ENCODE results near the gene COL16A1. TPM values are rescaled to one million over a fixed set of nuclear protein-coding genes. Genes with fewer than 3 reads are reported as not detected.

COL16A1 gene
- total RNA-seq, 4 donors from 2014 or later, result 14.3 to 135 (median 40.1) TPM

GRCh38 chr1:31615939-31616338, 87.9 kb downstream of the COL16A1 start:
- DNase-seq, result no peak
- TF ChIP-seq EP300 (IDR thresholded peaks at IDR 0.05; ENCODE audit: low read depth) (no peak), POLR2AphosphoS5 (IDR thresholded peaks at IDR 0.05) (no peak), CTCF (IDR thresholded peaks at IDR 0.05) (no peak), POLR2A (IDR thresholded peaks at IDR 0.05) (no peak)
- intact Hi-C loops (cut with DNase I; ENCODE audit: low total_unique reads), result no loop called here
- 86 to 100% methylated on average over 1 to 2 of the region's 2 CpGs for WGBS, 2 donors (ENCODE audit: low coverage in 1 of 2)
- in situ Hi-C loops (cut with MboI; ENCODE audit: low pct_ligation_motif_present in 1 of 4, low pct_unique_long_range_greater_than_20kb in 1 of 4, low sequenced_read_pairs in 3 of 4), result no loop called here
- no peaks in the 10 kb centered on the region for H3K36me3 ChIP-seq
- H3K4me1 ChIP-seq, result peaks cover 4 to 13% (median 10%) of the 10 kb centered on the region in 4 donors
- no peak overlapping the region for H3K27ac ChIP-seq
- H3K9me3 ChIP-seq, result no peaks in the 10 kb centered on the region
- H3K27me3 ChIP-seq, result peaks cover 20% of the 10 kb centered on the region
- no peak overlapping the region for H3K4me3 ChIP-seq

GRCh38 chr1:31615414-31615813, 88.4 kb downstream of the COL16A1 start:
- WGBS, 2 donors (ENCODE audit: low coverage in 1 of 2), result 83 to 84% methylated on average over 3 to 6 of the region's 6 CpGs
- no peak for TF ChIP-seq POLR2A (IDR thresholded peaks at IDR 0.05)
- TF ChIP-seq CTCF (IDR thresholded peaks at IDR 0.05), result no peak
- no peak for TF ChIP-seq POLR2AphosphoS5 (IDR thresholded peaks at IDR 0.05)
- TF ChIP-seq EP300 (IDR thresholded peaks at IDR 0.05; ENCODE audit: low read depth), result no peak
- Histone ChIP-seq H3K4me1 (peaks cover 4 to 13% (median 10%) of the 10 kb centered on the region in 4 donors), H3K9me3 (no peaks in the 10 kb centered on the region), H3K27ac (no peak overlapping the region), H3K36me3 (no peaks in the 10 kb centered on the region), H3K27me3 (peaks cover 20% of the 10 kb centered on the region), H3K4me3 (no peak overlapping the region)
- no peak for DNase-seq
- intact Hi-C loops (cut with DNase I; ENCODE audit: low total_unique reads), result no loop called here
- in situ Hi-C loops (cut with MboI; ENCODE audit: low pct_ligation_motif_present in 1 of 4, low pct_unique_long_range_greater_than_20kb in 1 of 4, low sequenced_read_pairs in 3 of 4), result no loop called here

DNA sequence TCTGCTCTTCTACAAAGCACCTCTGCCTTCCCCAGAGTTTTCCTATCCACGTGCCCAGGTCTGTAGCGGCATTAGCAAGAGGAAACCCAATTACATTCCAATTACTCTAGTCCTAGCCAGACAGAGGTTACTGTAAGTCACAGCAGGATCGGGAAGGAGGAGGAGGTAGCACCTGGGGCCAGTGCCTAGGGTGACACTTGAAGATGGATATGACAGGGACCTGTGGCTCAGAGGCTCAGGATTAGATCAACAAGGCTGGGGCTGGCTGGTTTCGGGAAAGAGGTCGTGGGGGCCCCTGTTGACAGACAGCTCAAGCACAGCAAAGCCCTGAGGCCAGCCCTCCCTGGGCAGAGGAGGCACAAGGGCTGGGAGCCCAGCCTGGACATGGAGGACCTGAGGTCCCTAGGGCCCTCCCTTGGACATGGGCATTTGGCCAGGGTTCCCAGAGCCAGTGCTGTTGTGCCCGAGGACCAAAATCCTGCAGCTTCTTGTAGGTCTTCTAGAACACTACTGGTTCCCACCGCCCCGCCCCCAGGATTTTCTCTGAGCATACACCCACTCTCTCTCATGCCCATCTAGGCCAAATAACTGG, 89.3 kb downstream of the COL16A1 start:
- WGBS, 2 donors (ENCODE audit: low coverage in 1 of 2), result 90% methylated on average over 8 of the region's 8 CpGs; no CpG with 5 or more reads in 1 of the 2 donors
- H3K4me3 ChIP-seq, result no peak overlapping the region
- intact Hi-C loops (cut with DNase I; ENCODE audit: low total_unique reads), result no loop called here
- in situ Hi-C loops (cut with MboI; ENCODE audit: low pct_ligation_motif_present in 1 of 4, low pct_unique_long_range_greater_than_20kb in 1 of 4, low sequenced_read_pairs in 3 of 4), result no loop called here
- H3K27ac ChIP-seq, result no peak overlapping the region
- peaks cover 4 to 13% (median 10%) of the 10 kb centered on the region in 4 donors for H3K4me1 ChIP-seq
- peaks cover 20% of the 10 kb centered on the region for H3K27me3 ChIP-seq
- no peaks in the 10 kb centered on the region for H3K9me3 ChIP-seq
- TF ChIP-seq EP300 (IDR thresholded peaks at IDR 0.05; ENCODE audit: low read depth) (no peak), CTCF (IDR thresholded peaks at IDR 0.05) (no peak), POLR2A (IDR thresholded peaks at IDR 0.05) (no peak), POLR2AphosphoS5 (IDR thresholded peaks at IDR 0.05) (no peak)
- DNase-seq, result no peak
- H3K36me3 ChIP-seq, result no peaks in the 10 kb centered on the region

DNA sequence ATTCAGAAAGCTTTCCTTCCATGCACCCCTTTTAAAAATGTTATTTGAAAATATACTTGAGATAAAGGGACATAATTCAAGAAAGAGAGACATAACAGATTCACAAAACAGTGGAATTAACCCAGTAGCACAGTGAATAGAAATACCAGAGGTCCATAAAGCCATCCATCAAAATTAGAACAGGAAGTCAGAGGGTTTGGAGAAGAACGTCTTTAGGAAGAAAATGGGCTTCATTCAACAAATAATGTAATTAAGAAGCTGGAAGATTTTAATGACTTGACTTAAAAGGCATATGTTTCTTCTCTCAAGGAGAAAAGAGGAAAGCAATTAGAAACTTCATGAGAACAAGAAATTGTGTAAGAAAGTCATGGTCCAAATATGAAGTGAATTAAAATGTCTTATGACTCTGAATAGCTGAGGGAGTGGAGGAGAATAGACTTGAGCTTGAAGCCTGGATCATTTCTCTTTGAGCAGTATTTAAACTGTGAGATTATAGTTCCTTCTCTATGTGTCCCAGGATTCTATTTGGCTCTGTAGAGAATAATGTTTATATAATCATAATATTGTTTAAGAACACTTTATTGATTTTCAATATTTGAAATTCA, 94.2 kb downstream of the COL16A1 start:
- Histone ChIP-seq H3K36me3 (no peaks in the 10 kb centered on the region), H3K27me3 (no peaks in the 10 kb centered on the region), H3K4me1 (no peaks in the 10 kb centered on the region), H3K9me3 (no peaks in the 10 kb centered on the region), H3K4me3 (no peak overlapping the region), H3K27ac (no peak overlapping the region)
- 9 to 25% methylated on average over 1 of the region's 1 CpG for WGBS, 2 donors (ENCODE audit: low coverage in 1 of 2)
- no peak for TF ChIP-seq POLR2AphosphoS5 (IDR thresholded peaks at IDR 0.05)
- no peak for TF ChIP-seq POLR2A (IDR thresholded peaks at IDR 0.05)
- no peak for TF ChIP-seq EP300 (IDR thresholded peaks at IDR 0.05; ENCODE audit: low read depth)
- TF ChIP-seq CTCF (IDR thresholded peaks at IDR 0.05), result no peak
- intact Hi-C loops (cut with DNase I; ENCODE audit: low total_unique reads), result no loop called here
- in situ Hi-C loops (cut with MboI; ENCODE audit: low pct_ligation_motif_present in 1 of 4, low pct_unique_long_range_greater_than_20kb in 1 of 4, low sequenced_read_pairs in 3 of 4), result no loop called here
- no peak for DNase-seq

All from transverse colon (tissue), 4 donors.